ENCODE measurements around the gene TYMP. TPM values are rescaled to one million over a fixed set of nuclear protein-coding genes. Genes with fewer than 3 reads are reported as not detected.

Gene TYMP
- polyA plus RNA-seq, 1 experiment, result 2.9 TPM

DNA sequence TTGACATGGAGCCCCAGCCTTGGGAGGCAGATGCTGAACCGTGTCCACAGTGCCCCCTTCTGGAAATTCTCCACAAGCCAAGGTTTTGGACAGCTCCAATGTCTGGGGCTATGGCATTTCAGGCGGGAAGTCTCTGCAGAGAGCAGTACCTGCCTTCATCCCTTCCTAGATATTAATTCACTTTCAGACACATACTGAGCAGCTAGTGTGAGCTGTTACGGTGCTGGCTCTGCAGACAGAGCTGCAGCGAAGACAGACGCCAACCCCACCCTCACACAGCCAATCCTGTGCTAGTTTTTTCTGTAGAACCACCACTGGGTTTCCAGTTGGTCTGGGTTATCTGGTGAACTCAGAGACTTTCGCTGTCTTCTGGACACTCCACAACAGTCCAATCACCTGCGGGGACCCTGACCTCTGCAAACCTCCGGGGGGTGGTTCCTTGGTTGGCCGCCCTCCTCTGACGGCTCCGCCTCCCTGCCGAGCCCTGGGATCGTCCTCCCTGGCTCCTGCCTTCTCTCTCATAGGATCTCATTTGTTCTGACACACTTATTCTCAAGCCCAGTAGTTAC, 31.4 kb downstream of the TYMP start:
- H3K27ac ChIP-seq (ENCODE audit: low read depth, low read length), result no peak overlapping the region
- no peak overlapping the region for H3K4me3 ChIP-seq (ENCODE audit: low read depth, low read length)
- CTCF ChIA-PET, result interaction anchor here (0.8 to 2.5 kb wide), 6 partner anchors 8 to 257 kb away, joined by 3 to 7 read pairs (median 4); partner anchors contain the start of gene LMF2
- TF ChIP-seq, protein P1, sequence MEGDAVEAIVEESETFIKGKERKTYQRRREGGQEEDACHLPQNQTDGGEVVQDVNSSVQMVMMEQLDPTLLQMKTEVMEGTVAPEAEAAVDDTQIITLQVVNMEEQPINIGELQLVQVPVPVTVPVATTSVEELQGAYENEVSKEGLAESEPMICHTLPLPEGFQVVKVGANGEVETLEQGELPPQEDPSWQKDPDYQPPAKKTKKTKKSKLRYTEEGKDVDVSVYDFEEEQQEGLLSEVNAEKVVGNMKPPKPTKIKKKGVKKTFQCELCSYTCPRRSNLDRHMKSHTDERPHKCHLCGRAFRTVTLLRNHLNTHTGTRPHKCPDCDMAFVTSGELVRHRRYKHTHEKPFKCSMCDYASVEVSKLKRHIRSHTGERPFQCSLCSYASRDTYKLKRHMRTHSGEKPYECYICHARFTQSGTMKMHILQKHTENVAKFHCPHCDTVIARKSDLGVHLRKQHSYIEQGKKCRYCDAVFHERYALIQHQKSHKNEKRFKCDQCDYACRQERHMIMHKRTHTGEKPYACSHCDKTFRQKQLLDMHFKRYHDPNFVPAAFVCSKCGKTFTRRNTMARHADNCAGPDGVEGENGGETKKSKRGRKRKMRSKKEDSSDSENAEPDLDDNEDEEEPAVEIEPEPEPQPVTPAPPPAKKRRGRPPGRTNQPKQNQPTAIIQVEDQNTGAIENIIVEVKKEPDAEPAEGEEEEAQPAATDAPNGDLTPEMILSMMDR (IDR thresholded peaks at IDR 0.05; ENCODE audit: low read depth, low read length), result peak; percentile 68
- H3K9me3 ChIP-seq (ENCODE audit: control insufficient read depth, insufficient read depth, low read length), result no peaks in the 10 kb centered on the region
- POLR2A ChIA-PET, result interaction anchor here (1.2 kb wide), 1 partner anchor 9 kb away, joined by 5 read pairs; the partner anchor contains the start of genes LMF2 and NCAPH2
- peak; percentile 15 for DNase-seq (ENCODE audit: low read depth, low spot score)
- no peaks in the 10 kb centered on the region for H3K27me3 ChIP-seq (ENCODE audit: control insufficient read depth, insufficient read depth, low read length)

DNA sequence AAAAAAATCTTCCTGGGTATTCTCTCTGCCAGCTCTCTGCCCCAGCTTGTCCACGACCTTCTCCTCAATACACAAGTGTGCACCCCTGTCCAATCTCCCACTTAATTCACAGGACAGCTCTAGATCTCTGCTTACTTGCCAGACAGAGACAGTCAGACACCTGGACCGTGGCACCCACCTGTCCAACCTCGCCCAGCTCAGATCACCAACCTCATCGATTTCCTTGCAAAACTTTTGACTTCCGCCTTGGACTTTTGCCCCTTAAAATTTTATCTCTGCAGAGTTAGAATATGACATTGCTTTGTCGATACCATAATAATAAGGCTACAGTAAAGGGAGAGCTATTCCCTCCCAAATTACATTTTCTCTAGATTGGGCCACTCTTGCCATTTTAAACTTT, 32.7 kb downstream of the TYMP start:
- H3K9me3 ChIP-seq (ENCODE audit: control insufficient read depth, insufficient read depth, low read length), result no peaks in the 10 kb centered on the region
- CTCF ChIA-PET, result interaction anchor here (1.2 to 2.5 kb wide), 2 partner anchors 12 to 124 kb away, joined by 5 to 7 read pairs; no protein-coding TSS in a partner anchor
- TF ChIP-seq, protein P1 (IDR thresholded peaks at IDR 0.05; ENCODE audit: low read depth, low read length), result no peak
- no peaks in the 10 kb centered on the region for H3K27me3 ChIP-seq (ENCODE audit: control insufficient read depth, insufficient read depth, low read length)
- no peak overlapping the region for H3K27ac ChIP-seq (ENCODE audit: low read depth, low read length)
- POLR2A ChIA-PET, result no interaction called here
- DNase-seq (ENCODE audit: low read depth, low spot score), result no peak
- no peak overlapping the region for H3K4me3 ChIP-seq (ENCODE audit: low read depth, low read length)

DNA sequence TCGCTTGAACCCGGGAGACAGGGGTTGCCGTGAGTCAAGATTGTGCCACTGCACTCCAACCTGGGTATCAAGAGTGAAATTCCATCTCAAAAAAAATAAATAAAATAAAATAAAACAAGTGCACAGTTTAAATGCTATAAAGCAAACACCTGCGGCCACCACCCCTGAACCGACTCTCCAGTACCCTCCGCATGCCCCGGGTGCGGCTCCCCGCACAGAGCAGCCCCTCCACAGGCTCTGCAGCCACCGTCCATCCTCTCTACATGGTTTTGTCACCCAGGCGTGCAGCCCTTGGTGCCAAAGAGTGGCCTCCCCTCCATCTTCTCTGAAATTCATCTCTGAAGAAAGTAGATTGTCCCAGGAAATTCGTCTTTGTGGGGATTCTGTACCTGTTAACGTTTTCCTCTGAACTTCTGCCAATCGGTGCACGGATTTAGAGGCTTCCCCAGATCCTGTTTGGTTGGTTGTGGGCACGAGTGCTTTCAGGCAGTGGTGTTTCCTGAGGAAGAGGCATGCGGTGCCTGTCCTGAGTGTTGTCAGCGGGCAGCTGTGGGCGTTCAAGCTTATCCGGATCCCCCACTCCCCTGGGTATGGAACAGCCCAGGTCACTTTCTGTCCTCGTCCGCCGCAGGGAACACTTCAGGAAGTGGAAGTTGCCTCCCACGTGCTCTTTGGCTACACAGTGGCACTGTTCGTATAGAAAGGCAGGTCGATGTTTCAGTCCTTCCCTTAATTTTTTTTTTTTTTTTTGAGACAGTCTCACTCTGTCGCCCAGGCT, 39.1 kb downstream of the TYMP start:
- ChIA-PET POLR2A (no interaction called here), CTCF (no interaction called here)
- no peak for DNase-seq (ENCODE audit: low read depth, low spot score)
- no peaks in the 10 kb centered on the region; the same call in 1 of the 2 replicates for H3K9me3 ChIP-seq (ENCODE audit: control insufficient read depth, insufficient read depth, low read length)
- H3K27ac ChIP-seq (ENCODE audit: low read depth, low read length), result no peak overlapping the region
- no peaks in the 10 kb centered on the region for H3K27me3 ChIP-seq (ENCODE audit: control insufficient read depth, insufficient read depth, low read length)
- TF ChIP-seq, protein P1 (IDR thresholded peaks at IDR 0.05; ENCODE audit: low read depth, low read length), result no peak
- no peak overlapping the region for H3K4me3 ChIP-seq (ENCODE audit: low read depth, low read length)

DNA sequence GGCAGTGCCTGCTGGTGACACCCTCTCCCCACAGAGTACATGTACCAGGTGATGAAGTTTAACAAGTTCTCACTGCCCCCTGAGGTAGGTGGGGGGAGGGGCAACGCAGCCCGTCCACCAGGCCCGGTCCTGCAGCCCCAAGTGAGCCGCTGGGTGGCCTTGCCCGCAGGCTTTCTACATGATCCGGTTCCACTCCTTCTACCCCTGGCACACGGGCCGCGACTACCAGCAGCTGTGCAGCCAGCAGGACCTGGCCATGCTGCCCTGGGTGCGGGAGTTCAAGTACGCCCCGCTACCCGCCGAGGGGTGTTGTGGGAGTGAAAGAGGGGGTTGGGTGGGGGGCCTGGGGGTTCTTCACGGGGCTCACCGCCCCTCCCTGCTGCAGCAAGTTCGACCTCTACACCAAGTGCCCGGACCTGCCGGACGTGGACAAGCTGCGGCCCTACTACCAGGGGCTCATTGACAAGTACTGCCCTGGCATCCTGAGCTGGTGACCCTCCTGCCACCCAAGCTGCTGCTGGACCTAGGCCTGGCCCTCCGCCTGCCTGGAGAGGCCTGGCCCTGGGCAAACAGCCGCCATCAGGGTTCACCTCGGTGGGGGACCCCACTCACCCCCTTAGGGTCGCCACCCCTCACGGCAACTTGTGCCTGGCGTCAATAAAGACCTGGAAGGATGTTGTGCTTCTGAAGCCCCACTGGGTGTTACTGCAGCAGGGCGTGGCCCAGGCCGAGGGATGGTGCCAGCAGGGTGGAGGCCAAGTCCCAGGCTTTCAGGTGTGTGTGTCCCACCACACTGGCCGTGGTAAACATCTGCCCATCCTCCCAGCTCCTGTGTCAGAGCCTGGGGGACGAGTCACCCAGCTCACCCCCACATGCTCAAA, 40.2 kb downstream of the TYMP start:
- CTCF ChIA-PET, result no interaction called here
- DNase-seq (ENCODE audit: low read depth, low spot score), result no peak
- H3K27ac ChIP-seq (ENCODE audit: low read depth, low read length), result no peak overlapping the region
- TF ChIP-seq, protein P1 (IDR thresholded peaks at IDR 0.05; ENCODE audit: low read depth, low read length), result no peak
- peaks cover 2% of the 10 kb centered on the region for H3K27me3 ChIP-seq (ENCODE audit: control insufficient read depth, insufficient read depth, low read length)
- POLR2A ChIA-PET, result no interaction called here
- H3K9me3 ChIP-seq (ENCODE audit: control insufficient read depth, insufficient read depth, low read length), result no peaks in the 10 kb centered on the region; the same call in 1 of the 2 replicates
- no peak overlapping the region for H3K4me3 ChIP-seq (ENCODE audit: low read depth, low read length)

All from AG04450 (cell line).